K562 (cell line): ENCODE data around the gene KIF3B. TPM values are rescaled to one million over a fixed set of nuclear protein-coding genes. Genes with fewer than 3 reads are reported as not detected.

Source experiments
- ATAC-seq: fragments of 200-7000 bp; cut with Tn5 transposase; 3 replicates; pipeline ENCODE4 v1.9.1; 2020; ENCODE audit warnings: moderate library complexity
- BruUV-seq: library from RNA; stranded (reverse); fragments of 400-500 nt; replicated peaks from 2 replicates; lab custom pipeline; 2021; lab: Mats Ljungman, UMichigan
- CTCF ChIA-PET: fragments of 300-600 bp; formaldehyde crosslinking; extraction: SDS; loops from one replicate; lab custom pipeline; 2021; ENCODE audit warnings: low intra/inter-chr PET ratio; lab: Yijun Ruan, JAX
- POLR2A ChIA-PET: fragments of 300-600, 350-650 bp; sonication (Branson Sonifier 250); formaldehyde crosslinking; extraction: SDS; loops from one replicate; lab custom pipeline; 2021; ENCODE audit warnings: antibody characterized with exemption, inconsistent platforms; lab: Yijun Ruan, JAX
- DNase-seq, 4 experiments: peaks; one replicate each; pipeline versions ENCODE4 v3.0.0 to v3.0.0-alpha.2; 2011 to 2018; ENCODE audit warnings: low spot score in 3 of 4, mixed read lengths in 3 of 4; ENCODE audit errors: extremely low read depth in 1 of 4
- FAIRE-seq: peaks from 2 replicates; lab custom pipeline; 2011; peaks lifted over from hg19 to GRCh38; lab: Jason Lieb, UNC
- H2AFZ ChIP-seq: 2 replicates; pipeline ENCODE4 v1.6.0; 2011; ENCODE audit warnings: low read depth, low read length, control low read depth, inconsistent platforms
- H3K27ac ChIP-seq: fragments of 200-600 bp; 3 replicates; pipeline ENCODE4 v1.8.0; 2011; ENCODE audit warnings: low read depth, mild to moderate bottlenecking, control low read depth, inconsistent platforms, low read length, moderate library complexity, mixed read lengths; ENCODE audit errors: extremely low read depth
- H3K27me3 ChIP-seq, 2 experiments: fragments of 300-600 bp in 1 of 2; 2 replicates in 1 of 2; 3 replicates in 1 of 2; pipeline versions ENCODE4 v1.6.0 to v1.8.0; 2011; ENCODE audit warnings: inconsistent platforms in 2 of 2, low read length in 2 of 2, mild to moderate bottlenecking in 1 of 2, mixed read lengths in 1 of 2, moderate library complexity in 1 of 2; ENCODE audit not compliant: control insufficient read depth in 2 of 2, insufficient read depth in 2 of 2
- H3K36me3 ChIP-seq: fragments of 300-600 bp; 3 replicates; pipeline ENCODE4 v1.8.0; 2011; ENCODE audit warnings: mild to moderate bottlenecking, low read length, inconsistent platforms; ENCODE audit not compliant: control insufficient read depth, insufficient read depth
- H3K4me1 ChIP-seq, 2 experiments: fragments of 200-600 bp in 1 of 2; replicated peaks in 1 of 2; 2 replicates in 1 of 2; 3 replicates in 1 of 2; pipeline versions ENCODE4 v1.5.1 to v1.8.0; 2011; ENCODE audit warnings: inconsistent platforms in 2 of 2, low read length in 2 of 2, mild to moderate bottlenecking in 1 of 2, mixed read lengths in 1 of 2, moderate library complexity in 1 of 2; ENCODE audit not compliant: control insufficient read depth in 2 of 2, insufficient read depth in 2 of 2
- H3K4me2 ChIP-seq: 2 replicates; pipeline ENCODE4 v1.6.1; 2011; ENCODE audit warnings: low read length, control low read depth, inconsistent platforms, mixed read lengths; ENCODE audit not compliant: insufficient read depth
- H3K4me3 ChIP-seq: fragments of 200-600 bp; sonication (generic), shearing (Covaris generic); 2 replicates; pipeline ENCODE4 v1.5.1; 2016; ENCODE audit warnings: control low read depth, inconsistent platforms
- H3K79me2 ChIP-seq: fragments of 200-600 bp; 3 replicates; pipeline ENCODE4 v1.8.0; 2011; ENCODE audit warnings: low read length, inconsistent platforms; ENCODE audit not compliant: control insufficient read depth, insufficient read depth
- H3K9ac ChIP-seq, 2 experiments: 2 replicates each; pipeline versions ENCODE4 v1.6.0 to v1.6.1; 2011; ENCODE audit warnings: low read depth in 2 of 2, low read length in 2 of 2, control low read depth in 1 of 2, inconsistent platforms in 1 of 2, mild to moderate bottlenecking in 1 of 2, mixed read lengths in 1 of 2; ENCODE audit not compliant: insufficient read depth in 1 of 2
- H3K9me1 ChIP-seq: one replicate; pipeline ENCODE4 v1.6.0; 2011; ENCODE audit warnings: inconsistent platforms, mild to moderate bottlenecking, low read length, moderate library complexity; ENCODE audit not compliant: control insufficient read depth, insufficient read depth
- H3K9me3 ChIP-seq: replicated peaks from 2 replicates; pipeline ENCODE4 v1.5.1; 2011; ENCODE audit warnings: low read depth, low read length, inconsistent platforms; ENCODE audit not compliant: control insufficient read depth, insufficient read depth
- H4K20me1 ChIP-seq: replicated peaks from 2 replicates; pipeline ENCODE4 v1.6.1; 2011; ENCODE audit warnings: low read length, inconsistent platforms, mixed read lengths; ENCODE audit not compliant: control insufficient read depth, insufficient read depth
- ATF3 ChIP-seq, 2 experiments: fragments of 450-650 bp in 1 of 2; sonication (generic) in 1 of 2; formaldehyde crosslinking in 1 of 2; IDR thresholded peaks in 1 of 2; conservative IDR thresholded peaks in 1 of 2; 2 replicates each; pipeline versions ENCODE4 v1.6.1 to v1.8.1; 2016 to 2023; ENCODE audit warnings: mild to moderate bottlenecking in 2 of 2, moderate library complexity in 2 of 2, inconsistent platforms in 1 of 2, missing genetic modification reagents in 1 of 2
- C11orf30 ChIP-seq: fragments of 450-650 bp; IDR thresholded peaks from 2 replicates; pipeline ENCODE4 v1.6.1; 2016; ENCODE audit warnings: low read depth, mild to moderate bottlenecking
- EZH2 ChIP-seq: IDR thresholded peaks from 2 replicates; pipeline ENCODE4 v1.6.1; 2012; ENCODE audit warnings: low read depth, mild to moderate bottlenecking, inconsistent platforms, low read length, borderline replicate concordance
- KAT2B ChIP-seq: IDR thresholded peaks from one replicate; pipeline ENCODE4 v1.6.1; 2012; ENCODE audit warnings: low read depth, mild to moderate bottlenecking, control low read depth, inconsistent platforms, low read length, moderate library complexity
- KAT7 ChIP-seq: sonication (generic); formaldehyde crosslinking; IDR thresholded peaks from 2 replicates; pipeline ENCODE4 v1.8.0; 2022; ENCODE audit warnings: missing genetic modification reagents, mild to moderate bottlenecking, borderline replicate concordance
- MAFF ChIP-seq: IDR thresholded peaks from 2 replicates; pipeline ENCODE4 v1.6.1; 2012; ENCODE audit warnings: low read length, improper control_type of control experiment
- MAFG ChIP-seq: fragments of 450-650 bp; conservative IDR thresholded peaks from 2 replicates; pipeline ENCODE4 v1.6.1; 2016; ENCODE audit warnings: missing genetic modification characterization, missing compliant biosample characterization
- MAFK ChIP-seq: IDR thresholded peaks from 2 replicates; pipeline ENCODE4 v1.6.1; 2011; ENCODE audit warnings: low read length, improper control_type of control experiment
- ZNF239 ChIP-seq: fragments of 250-450 bp; sonication (Bioruptor Pico); IDR thresholded peaks from 2 replicates; pipeline ENCODE4 v1.4.0; 2020; ENCODE audit warnings: mild to moderate bottlenecking
- ZNF316 ChIP-seq: fragments of 450-650 bp; IDR thresholded peaks from 2 replicates; pipeline ENCODE4 v1.6.1; 2016
- WGBS: fragments of 100-300 bp; shearing (Covaris generic); methylation state at CpG from one replicate; pipeline ENCODE4 v1.1.6; 2016; ENCODE audit warnings: low coverage, mixed read lengths; ENCODE audit not compliant: insufficient coverage; ENCODE audit errors: missing lambda C conversion rate; 5-methylcytosine and 5-hydroxymethylcytosine counted together
- in situ Hi-C: fragments of 300-500 bp; cut with MboI; formaldehyde crosslinking; loops from 4 replicates; pipeline ENCODE4 v1.15.0; 2018; ENCODE audit warnings: inconsistent platforms, mixed read lengths
- intact Hi-C: fragments of 100-400 bp; cut with micrococcal nuclease; formaldehyde crosslinking; loops from 2 replicates; pipeline ENCODE4 v1.14.2; 2022
- polyA plus RNA-seq, 8 experiments: library from polyadenylated mRNA; depleted of rRNA in 4 of 8; stranded (reverse) in 5 of 8; unstranded in 3 of 8; fragments of >200 nt; fragmentation: Nextera tagmentation in 2 of 8; fragmentation: Illumina TruSeq in 1 of 8; extraction: Ambion mirVana in 2 of 8; extraction: Trizol in 1 of 8; gene quantifications; 2 replicates each; pipeline versions ENCODE4 v1.2.1 to v1.2.3, GENCODE V29; 2011 to 2014; ENCODE audit warnings: inconsistent platforms in 1 of 8, missing spikeins in 1 of 8
- total RNA-seq, 7 experiments: library from RNA; depleted of rRNA in 6 of 7; stranded (reverse); fragments of >200 nt in 6 of 7; fragmentation: Illumina TruSeq in 2 of 7; extraction: Trizol in 2 of 7; gene quantifications; 2 replicates each; pipeline versions ENCODE4 v1.2.1 to v1.2.3, GENCODE V29; 2011 to 2021; ENCODE audit warnings: low replicate concordance in 1 of 7
- TF ChIP-seq, protein P1 (sequence below): fragments of 250-450 bp; sonication (Bioruptor Pico); IDR thresholded peaks from 2 replicates; pipeline ENCODE4 v1.5.1; 2021; ENCODE audit warnings: mild to moderate bottlenecking
- TF ChIP-seq, protein P2 (sequence below), 2 experiments: fragments of 450-650 bp in 1 of 2; IDR thresholded peaks; 2 replicates each; pipeline ENCODE4 v1.6.1; 2011 to 2017; ENCODE audit warnings: low read depth in 2 of 2, antibody characterized with exemption in 1 of 2, borderline replicate concordance in 1 of 2, low read length in 1 of 2, mild to moderate bottlenecking in 1 of 2, mixed read lengths in 1 of 2; ENCODE audit not compliant: control insufficient read depth in 1 of 2
- TF ChIP-seq, protein P3 (sequence below): fragments of 450-650 bp; IDR thresholded peaks from 2 replicates; pipeline ENCODE4 v1.6.1; 2016; ENCODE audit warnings: mild to moderate bottlenecking

KIF3B gene
- total and polyA plus RNA-seq, 9 of the 15 experiments (the other 6 are each of a cell fraction or from before 2014, with no cell fraction given) = 2.9 to 12.3 (median 8.6) TPM

- Histone ChIP-seq H3K36me3 (peaks cover 61% of the 10 kb centered on the region), H3K4me2 (no peak overlapping the region), H3K9me3 (no peaks in the 10 kb centered on the region), H3K4me1 (no peaks in the 10 kb centered on the region), H2AFZ (no peak overlapping the region), H3K4me3 (no peak overlapping the region), H3K9ac (no peak overlapping the region), H3K9me1 (peaks cover 3% of the 10 kb centered on the region), H3K27ac (no peak overlapping the region), H3K79me2 (no peaks in the 10 kb centered on the region), H4K20me1 (peaks cover 4% of the 10 kb centered on the region; the same call in 1 of the 2 replicates), H3K27me3 (no peaks in the 10 kb centered on the region)
- CTCF ChIA-PET = no interaction called here
- POLR2A ChIA-PET = interaction anchor here (0.6 to 1.2 kb wide), 2 partner anchors 11 to 12 kb away, joined by 3 to 6 read pairs; no protein-coding TSS in a partner anchor
- FAIRE-seq (no peak), DNase-seq (no peak), ATAC-seq (no peak)
- intact Hi-C loops (no loop called here), in situ Hi-C loops (no loop called here)
- BruUV-seq = no TSS peak
- WGBS = 86% methylated on average over 6 of the region's 6 CpGs
- TF ChIP-seq, protein P1, sequence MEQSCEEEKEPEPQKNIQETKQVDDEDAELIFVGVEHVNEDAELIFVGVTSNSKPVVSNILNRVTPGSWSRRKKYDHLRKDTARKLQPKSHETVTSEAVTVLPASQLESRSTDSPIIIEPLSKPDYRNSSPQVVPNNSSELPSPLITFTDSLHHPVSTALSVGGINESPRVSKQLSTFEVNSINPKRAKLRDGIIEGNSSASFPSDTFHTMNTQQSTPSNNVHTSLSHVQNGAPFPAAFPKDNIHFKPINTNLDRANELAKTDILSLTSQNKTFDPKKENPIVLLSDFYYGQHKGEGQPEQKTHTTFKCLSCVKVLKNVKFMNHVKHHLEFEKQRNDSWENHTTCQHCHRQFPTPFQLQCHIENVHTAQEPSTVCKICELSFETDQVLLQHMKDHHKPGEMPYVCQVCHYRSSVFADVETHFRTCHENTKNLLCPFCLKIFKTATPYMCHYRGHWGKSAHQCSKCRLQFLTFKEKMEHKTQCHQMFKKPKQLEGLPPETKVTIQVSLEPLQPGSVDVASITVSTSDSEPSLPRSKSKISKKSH = no peak
- TF ChIP-seq EZH2 (no peak), ATF3 (IDR thresholded peaks at IDR 0.05) (no peak), ATF3 (CRISPR knock-in tag; conservative IDR thresholded peaks at IDR 0.05) (no peak), KAT2B (no peak), MAFF (peak; percentile 47), C11orf30 (peak; percentile 73), ZNF239 (CRISPR knock-in tag) (no peak), MAFG (tag) (peak; percentile 53), ZNF316 (peak; percentile 74), KAT7 (CRISPR knock-in tag) (no peak), MAFK (peak; percentile 31; the same call in 1 of the 2 replicates)
- TF ChIP-seq, protein P2, sequence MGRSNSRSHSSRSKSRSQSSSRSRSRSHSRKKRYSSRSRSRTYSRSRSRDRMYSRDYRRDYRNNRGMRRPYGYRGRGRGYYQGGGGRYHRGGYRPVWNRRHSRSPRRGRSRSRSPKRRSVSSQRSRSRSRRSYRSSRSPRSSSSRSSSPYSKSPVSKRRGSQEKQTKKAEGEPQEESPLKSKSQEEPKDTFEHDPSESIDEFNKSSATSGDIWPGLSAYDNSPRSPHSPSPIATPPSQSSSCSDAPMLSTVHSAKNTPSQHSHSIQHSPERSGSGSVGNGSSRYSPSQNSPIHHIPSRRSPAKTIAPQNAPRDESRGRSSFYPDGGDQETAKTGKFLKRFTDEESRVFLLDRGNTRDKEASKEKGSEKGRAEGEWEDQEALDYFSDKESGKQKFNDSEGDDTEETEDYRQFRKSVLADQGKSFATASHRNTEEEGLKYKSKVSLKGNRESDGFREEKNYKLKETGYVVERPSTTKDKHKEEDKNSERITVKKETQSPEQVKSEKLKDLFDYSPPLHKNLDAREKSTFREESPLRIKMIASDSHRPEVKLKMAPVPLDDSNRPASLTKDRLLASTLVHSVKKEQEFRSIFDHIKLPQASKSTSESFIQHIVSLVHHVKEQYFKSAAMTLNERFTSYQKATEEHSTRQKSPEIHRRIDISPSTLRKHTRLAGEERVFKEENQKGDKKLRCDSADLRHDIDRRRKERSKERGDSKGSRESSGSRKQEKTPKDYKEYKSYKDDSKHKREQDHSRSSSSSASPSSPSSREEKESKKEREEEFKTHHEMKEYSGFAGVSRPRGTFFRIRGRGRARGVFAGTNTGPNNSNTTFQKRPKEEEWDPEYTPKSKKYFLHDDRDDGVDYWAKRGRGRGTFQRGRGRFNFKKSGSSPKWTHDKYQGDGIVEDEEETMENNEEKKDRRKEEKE (IDR thresholded peaks at IDR 0.05; ENCODE audit: borderline replicate concordance in 1 of 2, control insufficient read depth in 1 of 2, low read depth in 2 of 2, low read length in 1 of 2) = no peak
- TF ChIP-seq, protein P3, sequence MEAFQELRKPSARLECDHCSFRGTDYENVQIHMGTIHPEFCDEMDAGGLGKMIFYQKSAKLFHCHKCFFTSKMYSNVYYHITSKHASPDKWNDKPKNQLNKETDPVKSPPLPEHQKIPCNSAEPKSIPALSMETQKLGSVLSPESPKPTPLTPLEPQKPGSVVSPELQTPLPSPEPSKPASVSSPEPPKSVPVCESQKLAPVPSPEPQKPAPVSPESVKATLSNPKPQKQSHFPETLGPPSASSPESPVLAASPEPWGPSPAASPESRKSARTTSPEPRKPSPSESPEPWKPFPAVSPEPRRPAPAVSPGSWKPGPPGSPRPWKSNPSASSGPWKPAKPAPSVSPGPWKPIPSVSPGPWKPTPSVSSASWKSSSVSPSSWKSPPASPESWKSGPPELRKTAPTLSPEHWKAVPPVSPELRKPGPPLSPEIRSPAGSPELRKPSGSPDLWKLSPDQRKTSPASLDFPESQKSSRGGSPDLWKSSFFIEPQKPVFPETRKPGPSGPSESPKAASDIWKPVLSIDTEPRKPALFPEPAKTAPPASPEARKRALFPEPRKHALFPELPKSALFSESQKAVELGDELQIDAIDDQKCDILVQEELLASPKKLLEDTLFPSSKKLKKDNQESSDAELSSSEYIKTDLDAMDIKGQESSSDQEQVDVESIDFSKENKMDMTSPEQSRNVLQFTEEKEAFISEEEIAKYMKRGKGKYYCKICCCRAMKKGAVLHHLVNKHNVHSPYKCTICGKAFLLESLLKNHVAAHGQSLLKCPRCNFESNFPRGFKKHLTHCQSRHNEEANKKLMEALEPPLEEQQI = no peak
Observed at GRCh38 chr20:32235331-32236047, 42.0 kb upstream of the KIF3B start.
